Muscle layer of duodenum (tissue), 2 donors: ENCODE results near the gene ATAD5.

Experiments
- H3K27ac ChIP-seq: one replicate; pipeline ENCODE4 v1.7.0; 2013; ENCODE audit warnings: mild to moderate bottlenecking, low read length
- H3K27me3 ChIP-seq: one replicate; pipeline ENCODE4 v1.7.0; 2013; ENCODE audit warnings: low read depth, mild to moderate bottlenecking, control low read depth, low read length
- H3K36me3 ChIP-seq, 2 donors: one replicate each; pipeline ENCODE4 v1.7.0; 2013; ENCODE audit warnings: low read length in 2 of 2, control low read depth in 1 of 2, mild to moderate bottlenecking in 1 of 2; ENCODE audit not compliant: insufficient read depth in 2 of 2, control insufficient read depth in 1 of 2
- H3K4me1 ChIP-seq, 2 donors: one replicate each; pipeline ENCODE4 v1.7.0; 2013; ENCODE audit warnings: low read length in 2 of 2, mild to moderate bottlenecking in 2 of 2, control low read depth in 1 of 2, moderate library complexity in 1 of 2; ENCODE audit not compliant: insufficient read depth in 2 of 2, control insufficient read depth in 1 of 2
- H3K4me3 ChIP-seq, 2 donors: one replicate each; pipeline ENCODE4 v1.7.0; 2013; ENCODE audit warnings: low read length in 2 of 2, low read depth in 1 of 2, mild to moderate bottlenecking in 1 of 2
- H3K9me3 ChIP-seq, 2 donors: one replicate each; pipeline ENCODE4 v1.7.0; 2013; ENCODE audit warnings: low read length in 2 of 2, control low read depth in 1 of 2, mild to moderate bottlenecking in 1 of 2; ENCODE audit not compliant: control insufficient read depth in 1 of 2
- donor health status: healthy.

ATAD5 gene

DNA sequence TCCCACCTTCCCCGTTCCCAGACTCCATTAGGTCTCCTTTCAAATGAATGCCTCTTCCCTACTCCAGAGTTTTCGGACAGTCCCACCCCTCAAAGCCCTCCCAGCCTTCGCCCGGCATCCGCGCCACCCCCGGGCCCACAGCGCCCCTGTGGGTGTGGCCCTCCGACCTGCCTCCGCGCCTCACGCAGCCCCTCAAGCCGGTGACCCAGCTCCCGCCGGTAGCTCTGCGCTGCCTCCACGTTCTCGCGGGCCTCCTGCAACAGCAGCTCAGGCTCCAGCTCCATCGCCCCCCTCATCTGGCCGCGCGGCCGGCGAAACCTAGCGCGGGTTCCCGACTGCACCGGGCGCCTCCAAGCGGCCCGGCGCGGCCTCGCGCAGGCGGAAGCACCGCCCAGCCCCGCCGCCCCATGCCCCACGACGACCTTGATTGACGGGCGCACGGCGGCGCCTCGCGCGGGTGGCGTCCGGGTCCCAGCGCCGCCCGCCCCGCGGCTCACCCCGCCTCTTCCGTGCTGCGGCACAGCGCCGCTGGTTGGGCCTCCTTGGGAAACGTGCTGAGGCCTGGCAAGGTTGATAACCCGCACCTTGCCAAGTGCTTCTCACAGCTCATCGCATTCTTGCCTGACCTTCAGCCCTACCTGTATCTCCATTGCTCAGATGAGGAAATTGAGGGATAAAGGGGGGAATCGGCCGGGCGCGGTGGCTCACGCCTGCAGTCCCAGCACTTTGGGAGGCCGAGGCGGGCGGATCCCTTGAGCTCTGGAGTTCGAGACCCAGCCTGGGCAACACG is 7.2 kb upstream of the ATAD5 start, which contains the start of gene CRLF3:
TSS of gene CRLF3 (minus strand) at position 337 of the 790 bp plus-strand sequence. CDS start at position 296, 41 bp downstream.
- H3K27me3 ChIP-seq: no peaks in the 10 kb centered on the region
- no peaks in the 10 kb centered on the region for H3K36me3 ChIP-seq
- H3K4me3 ChIP-seq: peak within 1 kb of the TSS; percentile 92 to 99
- peaks cover 0 to 5% of the 10 kb centered on the region in 2 donors for H3K4me1 ChIP-seq
- no peaks in the 10 kb centered on the region for H3K9me3 ChIP-seq
- H3K27ac ChIP-seq: peak within 1 kb of the TSS; percentile 86

DNA sequence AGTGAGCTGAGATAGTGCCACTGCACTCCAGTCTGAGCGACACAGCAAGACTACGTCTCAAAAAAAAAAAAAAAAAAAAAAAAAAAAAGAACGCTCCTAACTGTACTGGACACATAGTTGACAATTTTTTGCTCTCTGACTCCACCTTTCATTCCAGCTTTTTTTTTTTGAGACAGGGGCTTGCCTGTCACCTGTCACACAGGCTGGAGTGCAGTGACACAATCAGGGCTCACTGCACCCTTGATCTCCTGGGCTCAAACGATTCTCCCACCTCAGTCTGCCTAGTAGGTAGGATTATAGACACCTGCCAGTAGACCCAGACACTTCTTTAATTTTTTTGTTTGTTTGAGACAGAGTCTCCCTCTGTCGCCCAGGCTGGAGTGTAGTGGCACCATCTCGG is 4.7 kb upstream of the ATAD5 start:
- no peaks in the 10 kb centered on the region for H3K9me3 ChIP-seq
- peaks cover 0 to 12% of the 10 kb centered on the region in 2 donors for H3K4me1 ChIP-seq
- no peak overlapping the region for H3K4me3 ChIP-seq
- no peak overlapping the region for H3K27ac ChIP-seq
- H3K27me3 ChIP-seq: no peaks in the 10 kb centered on the region
- no peaks in the 10 kb centered on the region for H3K36me3 ChIP-seq

DNA sequence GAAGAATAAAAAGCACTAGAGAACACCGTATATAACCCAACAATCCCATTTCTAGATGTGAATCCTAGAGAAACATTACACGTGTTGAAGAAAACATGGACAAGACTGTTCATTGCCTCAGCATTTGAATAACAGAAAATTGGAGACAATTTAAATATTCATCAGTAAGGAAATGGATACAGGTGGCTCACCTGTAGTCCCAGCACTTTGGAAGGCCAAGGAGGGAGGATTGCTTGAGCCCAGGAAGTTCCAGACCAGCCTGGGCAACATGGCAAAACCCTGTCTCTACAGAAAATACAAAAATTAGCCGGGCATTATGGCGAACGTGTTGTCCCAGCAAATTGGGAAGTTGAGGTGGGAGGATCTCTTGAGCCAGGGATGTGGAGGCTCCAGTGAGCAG is 2.7 kb upstream of the ATAD5 start:
- no peak overlapping the region for H3K4me3 ChIP-seq
- H3K36me3 ChIP-seq: no peaks in the 10 kb centered on the region
- no peaks in the 10 kb centered on the region for H3K27me3 ChIP-seq
- H3K9me3 ChIP-seq: no peaks in the 10 kb centered on the region
- peaks cover 0 to 16% of the 10 kb centered on the region in 2 donors for H3K4me1 ChIP-seq
- H3K27ac ChIP-seq: no peak overlapping the region

DNA sequence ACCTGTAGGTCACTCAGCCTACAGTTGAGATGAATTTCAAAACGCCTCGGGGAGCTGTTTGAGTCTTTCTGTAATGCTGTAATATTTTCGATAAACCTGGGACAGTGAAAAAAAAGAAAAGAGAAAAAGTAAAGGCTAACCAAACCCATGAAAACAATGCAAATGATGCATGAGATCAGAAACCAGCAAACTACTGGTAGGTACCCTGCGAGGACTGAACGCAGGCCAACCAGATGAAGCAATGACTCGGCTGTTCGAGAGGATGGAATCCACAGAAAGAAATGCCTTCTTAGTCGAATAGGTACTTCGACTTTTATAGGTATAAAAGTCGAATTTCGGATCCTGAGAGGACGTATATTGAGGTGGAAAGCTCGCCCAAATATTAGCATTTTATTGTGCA is 509 bp upstream of the ATAD5 start:
- H3K27ac ChIP-seq: no peak overlapping the region
- no peaks in the 10 kb centered on the region for H3K36me3 ChIP-seq
- peak overlapping the region; percentile 67 to 83 for H3K4me3 ChIP-seq

DNA sequence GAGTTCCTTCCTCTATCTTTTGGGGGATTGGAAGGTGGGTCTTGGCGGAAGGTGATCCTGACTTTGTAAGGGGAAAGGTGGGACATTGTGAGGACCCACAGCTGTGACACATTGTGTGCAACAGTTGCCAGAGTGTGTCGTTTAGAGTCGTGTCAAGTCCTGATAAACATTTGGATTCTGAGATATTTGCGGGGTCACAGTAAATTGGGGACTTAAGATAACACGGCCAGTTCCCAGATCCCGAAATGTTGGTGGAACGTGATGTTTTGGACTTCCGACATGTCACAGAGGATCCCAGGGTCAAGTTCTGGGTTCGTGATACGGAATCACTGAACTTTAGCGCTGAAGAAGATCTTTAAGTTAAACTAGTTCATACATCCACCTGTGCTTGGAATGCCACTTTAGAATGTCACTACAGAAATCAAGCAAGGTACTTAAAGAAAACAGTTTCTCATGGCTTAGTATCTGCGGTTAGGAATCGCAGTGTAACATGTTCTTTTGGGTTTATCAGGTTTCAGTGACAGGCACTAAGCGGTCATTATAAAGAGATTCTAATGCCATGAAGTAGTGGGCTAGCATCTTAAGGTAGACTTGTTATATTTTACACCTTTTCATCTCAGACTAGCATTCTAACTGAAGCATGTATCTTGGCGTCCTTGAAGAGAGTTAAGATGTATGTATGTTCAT is 815 bp downstream of the ATAD5 start:
- Histone ChIP-seq H3K36me3 (no peaks in the 10 kb centered on the region), H3K9me3 (no peaks in the 10 kb centered on the region), H3K4me3 (peak overlapping the region; percentile 67 to 83), H3K27me3 (no peaks in the 10 kb centered on the region), H3K27ac (no peak overlapping the region), H3K4me1 (peaks cover 0 to 16% of the 10 kb centered on the region in 2 donors)

More for the DNA sequence above, 509 bp upstream of the ATAD5 start:
- H3K9me3 ChIP-seq: no peaks in the 10 kb centered on the region
- peaks cover 0 to 16% of the 10 kb centered on the region in 2 donors for H3K4me1 ChIP-seq
- H3K27me3 ChIP-seq: no peaks in the 10 kb centered on the region

DNA sequence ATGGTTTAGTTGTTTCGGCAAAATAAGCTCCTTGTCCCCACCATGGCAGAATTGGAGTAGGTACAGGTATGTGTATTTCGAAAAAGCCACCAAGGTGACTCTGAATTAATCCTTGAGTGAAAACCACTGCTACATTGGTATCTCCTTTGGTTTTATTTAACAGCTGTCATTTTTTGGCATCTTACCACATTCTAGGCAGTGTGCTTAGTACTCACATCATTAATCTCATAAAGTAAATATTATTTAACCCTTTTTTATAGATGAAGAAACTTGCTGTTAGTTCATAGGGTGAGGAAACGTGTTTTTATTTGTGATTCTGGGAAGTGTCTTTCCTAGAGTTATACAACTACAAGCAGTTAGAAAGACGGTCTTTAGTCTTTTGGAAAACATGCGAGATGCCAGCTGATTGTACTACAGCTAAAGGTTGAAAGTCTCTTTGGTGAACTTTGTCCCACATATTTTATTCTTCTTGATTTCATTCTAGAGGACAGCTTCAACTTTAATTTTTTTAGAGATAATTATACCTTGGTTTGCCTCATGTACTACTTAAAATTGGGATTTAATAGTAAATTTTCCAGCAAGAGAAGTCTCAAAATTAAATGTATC is 6.5 kb downstream of the ATAD5 start:
- Histone ChIP-seq H3K27me3 (no peaks in the 10 kb centered on the region), H3K4me3 (no peak overlapping the region), H3K9me3 (no peaks in the 10 kb centered on the region), H3K36me3 (no peaks in the 10 kb centered on the region), H3K4me1 (no peaks in the 10 kb centered on the region), H3K27ac (no peak overlapping the region)

DNA sequence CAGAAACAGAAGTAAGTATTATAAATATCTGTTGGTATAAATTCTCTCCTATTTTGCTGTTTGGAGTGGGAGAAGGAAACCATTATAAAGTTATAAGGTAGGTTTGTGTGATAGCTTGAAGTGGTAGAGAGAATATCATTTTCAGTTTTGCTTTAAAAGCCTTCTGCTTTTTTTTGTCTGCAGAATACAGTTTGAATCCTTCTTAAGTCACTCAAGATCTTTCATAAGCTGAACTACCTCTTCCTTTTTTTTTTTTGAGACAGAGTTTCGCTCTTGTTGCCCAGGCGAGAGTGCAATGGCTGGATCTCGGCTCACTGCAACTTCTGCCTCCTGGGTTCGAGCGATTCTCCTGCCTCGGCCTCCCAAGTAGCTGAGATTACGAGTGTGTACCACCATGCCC is 9.0 kb downstream of the ATAD5 start:
- H3K4me3 ChIP-seq: no peak overlapping the region
- no peaks in the 10 kb centered on the region for H3K9me3 ChIP-seq
- H3K27ac ChIP-seq: no peak overlapping the region

DNA sequence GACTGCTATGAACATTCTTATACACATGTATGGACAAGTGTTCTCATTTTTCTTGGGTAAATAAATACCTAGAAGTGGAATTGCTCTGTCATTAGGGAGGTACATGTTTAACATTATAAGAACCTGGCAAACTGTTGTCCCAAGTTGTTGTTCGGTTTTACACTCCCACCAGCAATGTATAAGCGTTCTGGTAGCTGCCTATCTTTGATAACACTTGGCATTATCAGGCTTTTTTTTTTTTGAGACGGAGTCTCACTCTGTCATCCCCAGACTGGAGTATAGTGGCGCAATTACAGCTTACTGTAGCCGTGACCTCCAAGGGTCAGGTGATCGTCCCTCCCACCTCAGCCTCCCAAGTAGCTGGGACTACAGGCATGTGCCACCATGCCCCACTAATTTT is 16.3 kb downstream of the ATAD5 start:
- Histone ChIP-seq H3K27me3 (no peaks in the 10 kb centered on the region), H3K36me3 (no peaks in the 10 kb centered on the region), H3K27ac (no peak overlapping the region), H3K9me3 (no peaks in the 10 kb centered on the region), H3K4me1 (no peaks in the 10 kb centered on the region), H3K4me3 (no peak overlapping the region)

More for the DNA sequence above, 9.0 kb downstream of the ATAD5 start:
- Histone ChIP-seq H3K36me3 (no peaks in the 10 kb centered on the region), H3K4me1 (no peaks in the 10 kb centered on the region), H3K27me3 (no peaks in the 10 kb centered on the region)

DNA sequence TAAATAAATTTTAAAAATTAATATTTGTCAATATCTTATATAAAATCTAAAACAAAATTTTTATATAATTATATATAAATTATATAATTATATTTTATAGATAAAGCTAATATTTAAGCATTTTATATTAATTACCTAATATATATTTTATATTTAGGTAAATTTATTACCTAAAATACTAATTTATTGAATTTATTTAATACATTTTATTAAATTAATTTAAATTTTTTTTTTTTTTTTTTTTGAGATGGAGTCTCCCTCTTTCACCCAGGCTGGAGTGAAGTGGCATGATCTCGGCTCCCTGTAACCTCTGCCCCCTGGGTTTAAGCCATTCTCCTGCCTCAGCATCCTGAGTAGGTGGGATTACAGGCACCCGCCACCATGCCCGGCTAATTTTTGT is 22.4 kb downstream of the ATAD5 start:
- no peak overlapping the region for H3K27ac ChIP-seq
- no peaks in the 10 kb centered on the region for H3K36me3 ChIP-seq
- H3K27me3 ChIP-seq: no peaks in the 10 kb centered on the region

DNA sequence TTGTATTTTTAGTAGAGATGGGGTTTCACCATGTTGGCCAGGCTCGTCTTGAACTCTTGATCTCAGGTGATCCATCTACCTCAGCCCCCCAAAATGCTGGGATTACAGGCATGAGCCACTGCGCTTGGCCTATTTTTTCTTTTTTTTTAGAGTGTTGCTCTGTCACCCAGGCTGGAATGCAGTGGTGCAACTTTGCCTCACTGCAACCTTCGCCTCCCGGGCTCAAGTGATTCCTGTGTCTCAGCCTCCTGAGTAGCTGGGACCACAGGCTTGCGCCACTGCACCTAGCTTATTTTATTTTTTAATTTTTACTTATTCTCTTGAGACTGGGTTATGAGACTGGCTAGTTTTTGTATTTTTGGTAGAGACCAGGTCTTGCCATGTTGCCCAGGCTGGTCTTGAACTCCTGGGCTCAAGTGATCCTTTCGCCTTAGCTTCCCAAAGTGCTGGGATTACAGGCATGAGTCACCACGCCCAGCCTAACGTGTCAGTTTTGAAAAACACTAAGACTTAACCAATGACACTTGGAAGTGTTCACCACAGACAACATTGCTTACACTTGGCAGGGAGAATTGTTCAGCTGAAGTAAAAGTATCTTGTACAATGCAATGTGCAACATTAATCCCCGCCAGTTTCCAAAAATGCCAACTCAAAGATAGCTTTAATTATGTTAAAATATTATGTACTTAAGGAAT is 26.9 kb downstream of the ATAD5 start:
- H3K27me3 ChIP-seq: no peaks in the 10 kb centered on the region
- no peaks in the 10 kb centered on the region for H3K9me3 ChIP-seq
- no peaks in the 10 kb centered on the region for H3K4me1 ChIP-seq
- no peaks in the 10 kb centered on the region for H3K36me3 ChIP-seq
- no peak overlapping the region for H3K27ac ChIP-seq
- no peak overlapping the region for H3K4me3 ChIP-seq

More for the DNA sequence above, 22.4 kb downstream of the ATAD5 start:
- no peaks in the 10 kb centered on the region for H3K9me3 ChIP-seq
- no peaks in the 10 kb centered on the region for H3K4me1 ChIP-seq
- H3K4me3 ChIP-seq: no peak overlapping the region

DNA sequence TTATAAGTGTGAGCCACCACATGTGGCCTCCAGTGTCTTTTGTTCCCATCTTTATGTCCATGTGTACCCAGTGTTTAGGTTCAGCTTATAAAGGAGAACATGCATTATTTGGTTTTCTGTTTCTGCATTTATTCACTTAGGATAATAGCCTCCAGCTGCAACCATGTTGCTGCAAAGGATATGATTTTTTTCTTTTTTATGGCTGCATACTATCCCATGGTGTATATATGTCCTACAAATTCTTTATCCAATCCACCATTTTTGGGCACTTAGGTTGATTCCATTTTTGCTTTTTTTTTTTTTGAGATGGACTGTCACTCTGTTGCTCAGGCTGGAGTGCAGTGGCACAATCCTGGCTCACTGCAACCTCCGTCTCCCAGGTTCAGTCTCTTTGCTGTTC is 32.9 kb downstream of the ATAD5 start:
- Histone ChIP-seq H3K4me3 (no peak overlapping the region), H3K27ac (no peak overlapping the region), H3K27me3 (no peaks in the 10 kb centered on the region), H3K36me3 (no peaks in the 10 kb centered on the region), H3K4me1 (no peaks in the 10 kb centered on the region), H3K9me3 (no peaks in the 10 kb centered on the region)
